B cell (primary cell): Measurements from ENCODE around the gene NKX1-1.

ENCODE experiments used
- EZH2 ChIP-seq: IDR thresholded peaks from 2 replicates; pipeline ENCODE4 v1.6.1; 2012; ENCODE audit warnings: borderline replicate concordance, low read depth, mild to moderate bottlenecking, moderate library complexity, low read length; ENCODE audit not compliant: insufficient read depth, poor library complexity, severe bottlenecking
- TF ChIP-seq, protein P1 (sequence below): fragments of 200-600 bp; IDR thresholded peaks from one replicate; pipeline ENCODE4 v1.8.0; 2022; ENCODE audit warnings: antibody characterized with exemption, mild to moderate bottlenecking

- TF ChIP-seq, protein P1, sequence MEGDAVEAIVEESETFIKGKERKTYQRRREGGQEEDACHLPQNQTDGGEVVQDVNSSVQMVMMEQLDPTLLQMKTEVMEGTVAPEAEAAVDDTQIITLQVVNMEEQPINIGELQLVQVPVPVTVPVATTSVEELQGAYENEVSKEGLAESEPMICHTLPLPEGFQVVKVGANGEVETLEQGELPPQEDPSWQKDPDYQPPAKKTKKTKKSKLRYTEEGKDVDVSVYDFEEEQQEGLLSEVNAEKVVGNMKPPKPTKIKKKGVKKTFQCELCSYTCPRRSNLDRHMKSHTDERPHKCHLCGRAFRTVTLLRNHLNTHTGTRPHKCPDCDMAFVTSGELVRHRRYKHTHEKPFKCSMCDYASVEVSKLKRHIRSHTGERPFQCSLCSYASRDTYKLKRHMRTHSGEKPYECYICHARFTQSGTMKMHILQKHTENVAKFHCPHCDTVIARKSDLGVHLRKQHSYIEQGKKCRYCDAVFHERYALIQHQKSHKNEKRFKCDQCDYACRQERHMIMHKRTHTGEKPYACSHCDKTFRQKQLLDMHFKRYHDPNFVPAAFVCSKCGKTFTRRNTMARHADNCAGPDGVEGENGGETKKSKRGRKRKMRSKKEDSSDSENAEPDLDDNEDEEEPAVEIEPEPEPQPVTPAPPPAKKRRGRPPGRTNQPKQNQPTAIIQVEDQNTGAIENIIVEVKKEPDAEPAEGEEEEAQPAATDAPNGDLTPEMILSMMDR: no peak
- TF ChIP-seq EZH2: no peak
Observed at GRCh38 chr4:1354983-1355275, 51.3 kb downstream of the NKX1-1 start.
